GM12892 (cell line): Measurements from ENCODE around the gene ZNF594.
"Not testable (repeated sequence)": the region's sequence is repeated elsewhere in the genome, so short reads cannot be mapped to it uniquely, and the experiment has no call there.

Source experiments
- DNase-seq: peaks from one replicate; pipeline ENCODE4 v3.0.0; 2011; ENCODE audit not compliant: insufficient read length
- FAIRE-seq: peaks from 2 replicates; lab custom pipeline; 2011; peaks lifted over from hg19 to GRCh38; lab: Jason Lieb, UNC
- POLR2A ChIP-seq: IDR thresholded peaks from 2 replicates; pipeline ENCODE4 v1.6.1; 2011; ENCODE audit warnings: low read depth, low read length, control low read depth
- POLR2AphosphoS5 ChIP-seq: IDR thresholded peaks from 2 replicates; pipeline ENCODE4 v1.6.1; 2011; ENCODE audit warnings: low read depth, low read length, control low read depth
- TAF1 ChIP-seq: IDR thresholded peaks from 2 replicates; pipeline ENCODE4 v1.6.1; 2011; ENCODE audit warnings: low read depth, mild to moderate bottlenecking, control low read depth, low read length, borderline replicate concordance

The ZNF594 gene

DNA sequence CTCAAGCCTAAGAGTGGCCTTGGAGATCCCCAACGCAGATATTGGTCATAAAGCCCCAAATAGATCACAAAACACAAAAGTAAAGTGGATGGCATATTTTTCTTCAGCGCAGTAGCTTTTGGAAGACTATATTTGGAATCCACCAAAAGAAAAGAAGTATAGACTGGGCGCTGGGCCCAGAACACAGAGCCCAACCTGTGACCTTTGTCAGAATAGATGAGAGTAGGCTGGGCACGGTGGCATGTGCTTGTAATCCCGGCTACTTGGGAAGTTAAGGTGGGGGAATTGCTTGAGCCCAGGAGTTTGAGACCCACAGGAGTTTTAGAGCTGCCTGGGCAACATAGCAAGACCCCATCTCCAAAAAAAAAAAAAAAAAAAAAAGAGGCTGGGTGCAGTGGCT, 28.4 kb upstream of the ZNF594 start:
- no peak for FAIRE-seq
- no peak for TF ChIP-seq POLR2A
- TF ChIP-seq TAF1: no peak
- no peak for DNase-seq

DNA sequence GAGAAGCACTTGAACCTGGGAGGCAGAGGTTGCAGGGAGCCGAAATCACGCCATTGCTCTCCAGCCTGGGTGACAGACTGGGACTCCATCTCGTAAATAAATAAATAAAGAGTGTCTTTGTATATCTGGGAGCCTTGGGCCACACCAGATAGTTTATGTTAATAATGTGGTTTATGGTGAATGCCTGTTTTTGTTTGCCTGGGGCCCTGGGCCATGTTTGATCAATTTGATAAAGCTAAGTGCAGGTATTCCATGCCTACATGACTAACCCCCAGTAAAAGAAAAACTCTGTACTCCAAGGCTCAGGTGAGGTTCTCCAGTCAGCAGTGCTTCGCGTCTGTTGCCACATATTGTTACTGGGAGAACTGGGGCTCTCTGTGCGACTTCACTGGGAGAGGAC, 27.9 kb upstream of the ZNF594 start:
- TF ChIP-seq TAF1 (no peak), POLR2AphosphoS5 (no peak), POLR2A (no peak)
- no peak for DNase-seq
- no peak for FAIRE-seq

DNA sequence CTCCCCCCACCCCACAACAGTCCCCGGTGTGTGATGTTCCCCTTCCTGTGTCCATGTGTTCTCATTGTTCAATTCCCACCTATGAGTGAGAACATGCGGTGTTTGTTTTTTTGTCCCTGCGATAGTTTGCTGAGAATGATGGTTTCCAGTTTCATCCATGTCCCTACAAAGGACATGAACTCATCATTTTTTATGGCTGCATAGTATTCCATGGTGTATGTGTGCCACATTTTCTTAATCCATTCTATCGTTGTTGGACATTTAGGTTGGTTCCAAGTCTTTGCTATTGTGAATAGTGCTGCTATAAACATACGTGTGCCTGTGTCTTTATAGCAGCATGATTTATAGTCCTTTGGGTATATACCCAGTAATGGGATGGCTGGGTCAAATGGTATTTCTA, 25.9 kb upstream of the ZNF594 start:
- not testable (repeated sequence) for DNase-seq, FAIRE-seq

DNA sequence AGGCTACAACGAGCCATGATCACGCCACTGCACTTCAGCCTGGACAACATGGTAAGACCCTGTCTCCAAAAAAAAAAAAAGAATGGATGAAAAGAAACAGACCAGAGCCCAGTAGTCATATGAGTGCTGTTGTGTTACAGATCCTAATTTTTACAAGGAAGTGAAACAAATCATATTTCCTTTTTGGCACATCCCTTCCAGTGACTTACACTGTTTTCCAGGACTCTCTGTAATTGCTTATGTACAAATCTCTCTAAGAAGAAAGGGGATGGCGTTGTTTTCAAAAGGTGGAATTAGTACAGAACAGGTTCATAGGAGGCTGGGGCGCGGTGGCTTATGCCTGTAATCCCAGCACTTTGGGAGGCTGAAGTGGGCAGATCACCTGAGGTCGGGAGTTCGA, 19.8 kb upstream of the ZNF594 start:
- DNase-seq (no peak), FAIRE-seq (no peak)
- TF ChIP-seq TAF1 (no peak), POLR2A (no peak), POLR2AphosphoS5 (no peak)

DNA sequence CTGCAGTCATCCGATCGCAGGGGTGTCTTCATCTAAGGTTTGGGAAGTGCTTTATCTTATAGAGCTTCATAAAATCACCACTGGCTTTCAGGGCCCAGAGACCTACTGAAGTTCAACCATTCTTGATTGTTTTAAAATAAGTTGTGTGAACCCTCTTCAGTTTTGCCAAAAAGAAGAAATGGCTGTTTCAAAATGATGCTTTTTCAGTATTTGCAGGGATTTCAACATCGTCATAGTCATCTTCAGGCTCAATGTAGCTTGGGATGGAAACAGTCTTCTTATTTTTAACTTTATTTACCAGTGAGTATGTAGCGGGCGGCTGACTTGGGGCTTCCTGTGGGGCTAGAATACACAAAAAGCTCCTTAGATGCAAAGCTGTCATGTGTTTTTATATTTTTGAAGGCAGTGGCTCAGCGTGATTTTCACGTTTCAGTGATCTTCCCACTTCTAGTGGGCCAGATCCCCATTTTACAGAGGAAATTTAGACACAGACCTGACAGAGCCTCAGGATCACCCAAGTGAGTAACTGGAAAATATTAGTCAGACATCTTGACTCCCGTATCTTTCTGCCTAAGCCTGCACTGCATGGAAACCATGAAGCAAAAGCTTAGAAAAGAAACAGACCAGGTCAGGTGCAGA, 19.1 kb upstream of the ZNF594 start:
- DNase-seq (no peak), FAIRE-seq (peak; percentile 81)
- no peak for TF ChIP-seq TAF1
- TF ChIP-seq POLR2A: no peak

DNA sequence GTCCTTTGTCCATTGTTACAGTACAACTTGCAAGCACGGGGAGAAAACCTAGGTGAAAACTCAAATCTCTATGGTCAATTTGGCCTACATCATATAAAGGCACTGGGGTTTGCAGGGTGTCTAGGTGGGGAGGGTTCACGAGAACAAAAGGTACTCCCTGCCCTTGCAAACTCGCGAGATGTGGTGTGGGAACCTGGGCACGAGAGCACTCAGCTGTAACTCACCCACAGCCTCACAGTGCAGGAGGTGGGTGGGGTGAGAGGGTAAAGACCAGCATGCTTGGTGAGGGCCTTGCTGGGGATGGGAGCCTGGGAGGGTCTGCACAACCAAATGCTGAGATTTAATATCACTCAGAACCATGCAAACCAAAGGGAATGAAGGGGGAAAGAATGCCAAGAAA, 18.4 kb upstream of the ZNF594 start:
- FAIRE-seq (no peak), DNase-seq (no peak)
- TF ChIP-seq POLR2AphosphoS5 (no peak), POLR2A (no peak; the same call in 1 of the 2 replicates), TAF1 (no peak)

DNA sequence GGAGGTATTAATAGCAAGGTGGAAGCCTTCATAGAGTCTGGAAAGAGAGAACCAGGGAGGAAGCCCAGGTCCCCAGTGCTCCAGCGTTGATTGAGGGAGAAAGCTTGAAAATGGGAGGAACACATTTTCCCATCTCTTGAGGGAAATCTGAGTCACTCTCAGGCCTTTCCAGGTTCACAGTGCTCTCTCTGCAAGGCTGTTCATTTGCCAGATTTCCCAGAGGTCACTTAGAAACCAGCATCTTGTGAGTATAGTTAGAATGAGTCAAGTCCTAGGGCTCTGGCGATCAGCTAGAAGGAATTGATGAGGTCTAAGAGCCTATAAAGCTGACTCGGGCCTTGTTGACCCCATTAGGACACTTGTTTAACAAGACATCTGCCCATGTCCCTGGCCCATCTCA, 17.7 kb upstream of the ZNF594 start:
- DNase-seq (no peak), FAIRE-seq (peak; percentile 33)

DNA sequence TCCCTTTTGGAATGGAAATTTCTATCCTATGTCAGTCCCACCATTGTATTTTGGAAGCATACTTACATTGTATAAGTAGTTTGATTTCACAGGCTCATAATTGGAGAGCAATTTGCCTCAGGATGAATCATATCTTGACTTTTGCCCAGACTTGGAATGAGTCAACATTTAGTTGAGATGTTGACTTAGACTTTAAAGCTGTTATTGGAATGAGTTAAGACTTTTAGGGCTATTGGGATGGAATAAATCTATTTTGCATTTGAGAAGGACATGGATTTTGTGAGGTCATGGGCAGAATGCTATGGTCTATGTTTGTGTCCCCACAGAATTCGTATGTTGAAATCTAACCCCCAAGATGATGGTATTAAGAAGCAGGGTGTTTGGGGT, 12.2 kb upstream of the ZNF594 start:
- TF ChIP-seq POLR2AphosphoS5 (no peak), POLR2A (no peak), TAF1 (no peak)
- DNase-seq: no peak
- peak; percentile 75 for FAIRE-seq

More for the DNA sequence above, 17.7 kb upstream of the ZNF594 start:
- TF ChIP-seq TAF1 (no peak), POLR2AphosphoS5 (no peak), POLR2A (no peak; the same call in 1 of the 2 replicates)

DNA sequence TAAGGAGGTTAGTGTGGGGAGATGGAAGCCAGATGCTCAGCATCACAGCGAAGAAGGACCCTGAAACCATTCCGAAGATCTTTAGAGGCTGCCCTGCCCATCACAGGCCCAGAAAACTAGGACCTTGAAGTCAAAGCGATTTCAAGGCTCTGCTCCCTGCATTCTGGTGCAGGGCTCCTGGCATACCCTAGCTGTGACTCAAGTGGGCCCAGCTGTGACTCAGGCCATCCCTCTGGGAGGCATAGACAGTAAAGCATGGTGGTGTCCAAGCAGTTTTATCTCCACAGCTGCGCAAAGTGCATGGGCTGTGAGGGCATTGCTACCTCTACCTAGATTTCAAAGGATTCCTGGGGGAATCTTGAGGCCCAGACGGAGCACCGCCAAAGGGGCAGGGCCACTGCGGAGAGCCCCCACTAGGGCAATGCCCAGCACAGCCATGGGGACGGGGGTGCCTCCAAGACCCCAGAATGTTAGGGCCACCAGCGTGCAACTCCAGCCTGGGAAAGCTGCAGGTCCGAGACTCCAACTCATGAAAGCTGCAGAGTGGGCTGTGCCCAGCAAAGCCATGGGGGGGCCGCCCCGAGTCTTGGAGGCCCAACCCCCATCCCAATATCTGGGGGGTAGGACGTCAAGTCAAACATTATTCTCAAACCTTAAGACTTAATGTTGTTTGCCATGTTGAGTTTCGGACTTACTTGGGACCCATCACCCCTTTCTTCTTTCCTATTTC, 11.7 kb upstream of the ZNF594 start:
- TF ChIP-seq POLR2A: no peak
- TF ChIP-seq POLR2AphosphoS5: no peak
- no peak for TF ChIP-seq TAF1
- DNase-seq: no peak
- no peak for FAIRE-seq

DNA sequence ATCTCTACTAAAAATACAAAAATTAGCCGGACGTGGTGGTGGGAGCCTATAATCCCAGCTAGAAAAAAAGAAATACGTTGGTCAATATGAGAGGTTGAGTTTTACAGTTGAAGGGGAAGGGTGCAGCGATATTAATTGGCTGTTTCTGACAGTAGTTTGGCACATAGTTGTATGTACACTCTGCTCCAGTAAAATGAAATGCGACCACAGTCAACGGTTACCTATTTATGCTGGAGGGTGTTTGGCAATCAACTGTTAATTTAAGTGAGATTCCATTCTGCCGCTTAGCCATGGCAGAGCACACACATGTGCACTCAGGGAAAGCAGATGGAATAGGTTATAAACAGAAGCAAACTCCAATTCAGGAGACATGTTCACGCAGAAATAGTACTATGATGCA, 9.3 kb upstream of the ZNF594 start:
- FAIRE-seq: peak; percentile 33
- TF ChIP-seq POLR2AphosphoS5: no peak
- no peak for TF ChIP-seq TAF1
- TF ChIP-seq POLR2A: no peak
- no peak for DNase-seq

DNA sequence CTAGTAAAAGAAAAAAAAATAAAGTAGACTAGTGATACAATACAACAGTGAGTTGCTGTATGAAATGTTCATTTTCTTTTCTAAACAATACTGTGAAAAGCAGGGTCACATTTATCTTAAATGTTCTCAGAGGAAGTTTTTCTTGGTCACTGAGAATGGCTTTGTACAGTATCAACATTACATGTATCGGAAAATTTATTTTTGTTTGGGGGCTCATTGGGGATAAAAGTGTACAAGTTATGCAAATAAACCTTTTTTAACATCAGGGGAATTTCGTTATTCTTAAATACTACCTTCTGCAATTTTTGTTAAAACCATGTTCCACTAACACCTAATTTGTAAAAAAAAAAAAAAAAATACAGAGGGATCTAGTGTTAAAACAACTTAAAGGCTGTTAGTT, 8.7 kb upstream of the ZNF594 start:
- peak; percentile 9 for FAIRE-seq
- DNase-seq: no peak
- TF ChIP-seq TAF1 (no peak), POLR2A (no peak), POLR2AphosphoS5 (no peak)

DNA sequence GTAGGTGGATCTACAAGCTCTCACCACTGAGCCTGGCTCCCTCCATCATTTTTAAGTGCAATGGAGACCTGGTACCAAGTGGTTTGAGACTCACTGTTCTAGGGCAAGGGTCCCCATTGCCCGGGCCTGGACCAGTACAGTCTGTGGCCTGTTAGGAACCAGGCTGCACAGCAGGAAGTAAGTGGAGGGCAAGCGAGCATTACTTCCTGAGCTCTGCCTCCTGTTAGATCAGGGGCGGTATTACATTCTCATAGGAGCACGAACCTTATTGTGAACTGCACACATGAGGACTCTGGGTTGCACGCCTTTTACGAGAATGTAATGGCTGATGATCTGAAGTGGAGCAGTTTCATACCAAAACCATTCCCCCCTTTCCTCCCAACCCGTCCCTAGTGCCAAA, 6.8 kb upstream of the ZNF594 start:
- no peak for TF ChIP-seq POLR2AphosphoS5
- TF ChIP-seq TAF1: no peak
- no peak for TF ChIP-seq POLR2A
- FAIRE-seq (peak; percentile 90), DNase-seq (no peak)

DNA sequence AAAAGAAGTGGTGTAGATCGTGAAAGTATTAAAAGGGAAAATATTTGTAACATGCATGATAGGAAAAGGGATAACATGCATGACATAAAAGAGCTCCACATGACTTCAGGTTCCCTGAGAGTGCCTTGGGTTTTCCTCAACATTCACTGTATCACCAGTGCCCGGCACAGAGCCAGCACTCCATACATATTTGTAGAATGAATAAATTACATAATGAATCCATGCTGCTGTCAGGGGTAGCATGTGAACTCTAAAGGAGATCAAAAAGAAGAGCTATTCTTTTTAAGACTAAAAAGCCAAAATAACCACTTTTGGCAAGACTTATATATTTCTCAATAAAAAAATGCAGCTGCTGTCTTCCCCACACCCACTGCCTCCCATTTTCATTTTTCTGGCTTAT, 2.7 kb upstream of the ZNF594 start:
- DNase-seq (no peak), FAIRE-seq (no peak)
- no peak for TF ChIP-seq POLR2A
- TF ChIP-seq TAF1: no peak
- TF ChIP-seq POLR2AphosphoS5: no peak
